HEK293T (cell line): Measurements from ENCODE around the gene TMEM186.

Experiments
- BHLHE40 ChIP-seq: fragments of 450-650 bp; IDR thresholded peaks from 2 replicates; pipeline ENCODE4 v1.6.1; 2016; ENCODE audit warnings: mild to moderate bottlenecking, moderate library complexity, borderline replicate concordance
- ELF4 ChIP-seq: fragments of 450-650 bp; IDR thresholded peaks from 2 replicates; pipeline ENCODE4 v1.6.1; 2017; ENCODE audit warnings: antibody characterized with exemption
- FOXA1 ChIP-seq: fragments of 450-650 bp; IDR thresholded peaks from 2 replicates; pipeline ENCODE4 v1.6.1; 2016; ENCODE audit warnings: mild to moderate bottlenecking
- FOXK2 ChIP-seq: fragments of 450-650 bp; IDR thresholded peaks from 2 replicates; pipeline ENCODE4 v1.6.1; 2016; ENCODE audit warnings: mild to moderate bottlenecking
- HDGF ChIP-seq: fragments of 450-650 bp; IDR thresholded peaks from 2 replicates; pipeline ENCODE4 v1.6.1; 2017; ENCODE audit warnings: antibody characterized with exemption, borderline replicate concordance
- SP1 ChIP-seq: fragments of 450-650 bp; IDR thresholded peaks from 2 replicates; pipeline ENCODE4 v1.6.1; 2017
- SUZ12 ChIP-seq: fragments of 450-650 bp; IDR thresholded peaks from 2 replicates; pipeline ENCODE4 v1.6.1; 2016; ENCODE audit warnings: mild to moderate bottlenecking
- ZNF384 ChIP-seq: fragments of 450-650 bp; IDR thresholded peaks from 2 replicates; pipeline ENCODE4 v1.6.1; 2016

GRCh38 chr16:8808009-8808408 is 10.6 kb upstream of the TMEM186 start:
- TF ChIP-seq FOXA1 (no peak), SUZ12 (no peak), SP1 (no peak), BHLHE40 (no peak), FOXK2 (no peak), ZNF384 (no peak), HDGF (no peak), ELF4 (no peak)
